NCI-H82 treated with DMSO at 0.1 percent for 48 hours (cell line): ENCODE data around the gene B9D1.

Experiments used
- DNase-seq: peaks from one replicate; lab custom pipeline; 2025; ENCODE audit not compliant: unreplicated experiment; lab: John Stamatoyannopoulos, UW

B9D1 gene

DNA sequence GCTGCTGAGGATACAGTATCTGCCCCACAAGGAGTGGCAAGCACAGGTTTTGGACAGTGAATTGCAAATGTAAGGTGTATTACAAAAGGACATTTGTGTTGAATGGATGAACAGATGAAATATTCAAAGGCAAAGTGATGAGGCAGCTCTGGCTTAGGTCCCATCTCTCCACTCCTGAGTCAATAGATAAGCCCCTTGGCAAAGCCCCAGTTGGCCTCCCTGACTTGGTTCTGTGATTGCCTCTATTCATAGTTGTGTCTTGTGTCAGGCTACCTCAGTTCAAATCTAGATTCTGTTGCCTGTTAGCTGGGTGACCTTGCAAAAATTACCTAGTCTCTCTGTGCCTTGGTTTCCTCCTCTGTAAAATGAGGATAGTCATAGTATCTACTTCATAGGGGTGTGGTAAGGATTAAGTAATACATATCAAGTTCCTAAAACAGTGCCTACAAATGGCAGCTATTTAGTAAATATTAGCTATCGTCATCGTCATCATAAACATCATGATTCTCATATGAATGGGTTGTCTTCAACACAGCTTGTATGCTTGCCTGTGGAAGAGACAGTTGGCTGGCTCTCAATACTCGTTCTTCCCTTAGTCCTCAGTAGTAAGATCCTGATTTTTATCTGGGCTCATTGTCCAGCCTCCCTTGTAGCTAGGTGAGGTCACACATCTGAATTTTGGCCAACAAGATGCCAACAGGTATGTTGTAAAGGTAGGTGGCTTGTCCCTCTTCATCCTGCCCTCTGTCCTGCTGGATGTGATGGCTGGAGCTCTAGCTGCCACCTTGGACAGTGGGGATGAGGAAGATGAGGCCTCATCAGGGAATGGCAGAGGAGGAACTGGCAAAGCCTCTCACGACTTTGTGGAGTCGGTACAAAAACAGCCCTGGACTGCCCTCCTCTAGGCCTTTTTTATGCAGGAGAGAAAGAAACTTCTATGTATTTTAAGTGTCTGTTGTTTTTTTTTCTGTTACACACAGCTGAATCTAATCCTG lies 26.6 kb upstream of the B9D1 start:
- no peak for DNase-seq

- DNase-seq, result peak; percentile 36
Observed at GRCh38 chr17:19387921-19388521, 25.5 kb upstream of the B9D1 start.

DNA sequence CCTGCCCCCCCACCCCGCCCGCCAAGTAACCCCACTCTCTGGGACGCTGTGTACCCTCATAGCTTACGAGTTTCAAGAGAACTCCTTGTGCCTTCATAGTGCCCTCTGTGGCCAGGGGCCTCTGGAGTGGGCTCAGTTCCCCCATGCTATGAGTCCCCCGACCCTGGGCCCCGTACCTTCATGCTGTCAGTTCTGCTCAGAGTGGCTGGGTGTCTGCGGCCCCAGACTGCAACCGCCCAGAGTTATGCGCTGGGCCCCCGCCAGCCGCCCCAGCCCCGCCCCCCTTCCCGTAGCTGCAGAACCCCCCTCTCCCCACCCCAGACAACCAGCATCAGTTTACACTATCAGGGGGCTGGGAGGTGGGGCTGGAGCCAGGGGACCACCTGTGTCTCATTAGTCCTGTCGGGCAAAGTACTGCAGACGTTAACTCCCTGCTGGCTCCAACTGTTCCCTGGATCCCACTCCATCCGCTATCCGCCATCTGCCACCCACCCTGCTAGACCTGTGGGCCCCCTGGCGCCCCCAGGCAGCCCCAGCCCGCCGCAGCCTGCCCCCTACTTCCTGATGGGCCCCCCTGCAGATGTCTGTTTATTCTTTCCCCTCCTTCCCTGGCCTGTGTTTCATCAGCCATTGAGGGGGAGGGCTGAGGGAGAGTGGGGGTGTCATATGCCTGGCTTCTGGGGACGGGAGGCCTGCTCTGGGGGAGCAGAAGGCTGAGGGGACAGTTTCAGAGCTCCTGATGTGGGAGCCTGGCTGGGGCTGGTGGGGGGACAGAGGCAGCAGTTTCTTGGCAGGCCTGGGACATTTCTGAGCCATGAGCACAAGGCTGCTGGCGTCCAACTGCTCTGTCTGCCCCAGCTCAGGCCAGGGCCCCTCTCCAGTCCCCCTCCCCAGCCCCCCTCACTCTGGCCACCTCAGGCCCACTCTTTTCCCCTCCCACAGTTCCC lies 24.7 kb upstream of the B9D1 start, which contains the start of gene MFAP4:
Gene MFAP4 (minus strand): TSS at position 217 of the 947 bp plus-strand sequence. CDS start 35 bp downstream, at position 182.
- peak; percentile 97 for DNase-seq

GRCh38 chr17:19386051-19386929 lies 23.8 kb upstream of the B9D1 start:
- no peak for DNase-seq

DNA sequence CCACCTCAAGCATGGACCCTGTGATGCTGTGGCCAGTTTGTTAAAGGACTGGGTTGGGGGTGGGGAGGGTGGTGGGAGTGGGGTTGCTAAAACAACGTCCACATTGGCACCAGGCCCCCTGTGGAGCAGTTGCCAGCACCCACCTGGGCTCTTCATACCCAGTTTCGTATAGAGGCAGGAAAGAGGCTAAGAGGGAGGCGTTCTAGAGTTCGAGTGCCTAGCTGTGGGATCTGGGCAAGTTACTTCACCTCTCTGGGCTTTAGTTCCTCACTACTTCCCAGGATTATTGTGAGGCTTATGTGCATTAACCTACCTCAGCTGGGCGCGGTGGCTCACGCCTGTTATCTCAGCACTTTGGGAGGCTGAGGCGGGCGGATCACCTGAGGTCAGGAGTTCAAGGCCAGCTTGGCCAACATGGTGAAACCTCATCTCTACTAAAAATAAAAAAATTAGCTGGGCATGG lies 23.0 kb upstream of the B9D1 start:
- DNase-seq, result no peak

GRCh38 chr17:19384723-19385391 lies 22.3 kb upstream of the B9D1 start:
- DNase-seq, result peak; percentile 49

DNA sequence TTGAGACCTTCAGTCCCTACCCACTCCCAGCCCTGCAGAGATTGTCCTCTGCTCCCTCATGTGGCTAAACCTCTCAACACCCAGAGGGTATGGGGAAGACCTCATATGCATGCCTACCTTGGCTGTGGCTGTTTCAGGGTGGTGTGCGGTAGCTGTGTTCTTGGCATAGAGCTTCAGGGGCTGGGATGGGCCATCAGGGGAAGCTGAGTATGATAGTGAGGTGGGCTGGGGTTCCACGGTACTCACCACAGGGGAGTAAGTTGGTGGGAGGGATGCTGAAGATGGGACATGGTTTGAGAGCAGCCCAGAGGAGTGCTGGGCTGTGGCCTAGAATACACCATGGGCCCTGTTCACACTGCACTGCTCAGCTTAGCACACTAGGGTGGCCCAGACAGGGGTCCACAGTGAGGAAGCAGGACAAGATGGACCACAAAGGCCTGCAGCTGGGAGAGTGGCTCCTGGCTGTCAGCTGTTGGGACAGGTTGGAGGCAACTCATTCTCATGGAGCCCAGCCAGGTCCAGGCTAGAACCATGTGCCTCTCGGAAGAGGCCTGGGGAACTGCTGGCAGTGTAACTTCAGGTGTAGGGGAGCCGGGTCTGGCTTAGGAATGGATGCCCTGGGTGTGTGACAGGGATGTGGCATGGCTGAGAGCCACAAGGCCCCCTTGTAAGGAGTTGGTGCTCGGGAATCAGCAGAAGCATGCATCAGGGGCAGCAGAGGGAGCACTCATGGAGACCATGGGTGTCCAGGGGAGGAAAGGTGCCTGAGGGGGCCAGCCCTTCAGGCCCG lies 21.4 kb upstream of the B9D1 start:
- no peak for DNase-seq

DNA sequence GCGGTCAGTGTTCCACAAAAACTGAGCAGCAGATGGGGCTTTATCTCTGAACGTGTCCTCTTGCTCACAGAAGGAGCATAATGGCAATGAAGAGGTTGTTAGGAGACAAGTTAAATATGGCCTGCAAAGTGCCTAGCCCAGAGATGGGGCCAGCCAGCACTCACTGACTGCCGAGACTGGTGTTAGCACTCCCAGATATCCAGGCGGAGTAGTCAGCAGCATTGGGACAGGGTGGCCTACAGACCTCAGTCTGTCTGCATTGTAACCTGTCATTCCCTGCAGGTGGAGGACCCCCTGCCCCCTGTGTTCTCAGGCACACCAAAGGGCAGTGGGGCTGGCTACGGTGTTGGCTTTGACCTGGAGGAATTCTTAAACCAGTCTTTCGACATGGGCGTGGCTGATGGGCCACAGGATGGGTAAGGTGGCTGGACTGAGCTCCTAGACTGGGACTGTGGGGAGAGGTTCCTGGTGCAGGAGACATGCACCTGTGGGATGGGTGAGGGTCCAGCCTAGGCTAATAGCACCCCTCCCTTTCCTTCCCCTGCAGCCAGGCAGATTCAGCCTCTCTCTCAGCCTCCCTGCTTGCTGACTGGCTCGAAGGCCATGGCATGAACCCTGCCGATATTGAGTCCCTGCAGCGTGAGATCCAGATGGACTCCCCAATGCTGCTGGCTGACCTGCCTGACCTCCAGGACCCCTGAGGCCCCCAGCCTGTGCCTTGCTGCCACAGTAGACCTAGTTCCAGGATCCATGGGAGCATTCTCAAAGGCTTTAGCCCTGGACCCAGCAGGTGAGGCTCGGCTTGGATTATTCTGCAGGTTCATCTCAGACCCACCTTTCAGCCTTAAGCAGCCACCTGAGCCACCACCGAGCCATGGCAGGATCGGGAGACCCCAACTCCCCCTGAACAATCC lies 20.3 kb upstream of the B9D1 start:
- DNase-seq, result no peak

DNA sequence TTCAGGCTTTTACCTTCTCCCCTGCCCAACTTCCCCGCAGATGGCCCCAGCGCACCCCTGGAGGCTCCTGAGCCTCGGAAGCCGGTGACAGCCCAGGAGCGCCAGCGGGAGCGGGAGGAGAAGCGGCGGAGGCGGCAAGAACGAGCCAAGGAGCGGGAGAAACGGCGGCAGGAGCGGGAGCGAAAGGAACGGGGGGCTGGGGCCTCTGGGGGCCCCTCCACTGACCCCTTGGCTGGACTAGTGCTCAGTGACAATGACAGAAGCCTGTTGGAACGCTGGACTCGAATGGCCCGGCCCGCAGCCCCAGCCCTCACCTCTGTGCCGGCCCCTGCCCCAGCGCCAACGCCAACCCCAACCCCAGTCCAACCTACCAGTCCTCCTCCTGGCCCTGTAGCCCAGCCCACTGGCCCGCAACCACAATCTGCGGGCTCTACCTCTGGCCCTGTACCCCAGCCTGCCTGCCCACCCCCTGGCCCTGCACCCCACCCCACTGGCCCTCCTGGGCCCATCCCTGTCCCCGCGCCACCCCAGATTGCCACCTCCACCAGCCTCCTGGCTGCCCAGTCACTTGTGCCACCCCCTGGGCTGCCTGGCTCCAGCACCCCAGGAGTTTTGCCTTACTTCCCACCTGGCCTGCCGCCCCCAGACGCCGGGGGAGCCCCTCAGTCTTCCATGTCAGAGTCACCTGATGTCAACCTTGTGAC lies 19.4 kb upstream of the B9D1 start:
- no peak for DNase-seq

DNA sequence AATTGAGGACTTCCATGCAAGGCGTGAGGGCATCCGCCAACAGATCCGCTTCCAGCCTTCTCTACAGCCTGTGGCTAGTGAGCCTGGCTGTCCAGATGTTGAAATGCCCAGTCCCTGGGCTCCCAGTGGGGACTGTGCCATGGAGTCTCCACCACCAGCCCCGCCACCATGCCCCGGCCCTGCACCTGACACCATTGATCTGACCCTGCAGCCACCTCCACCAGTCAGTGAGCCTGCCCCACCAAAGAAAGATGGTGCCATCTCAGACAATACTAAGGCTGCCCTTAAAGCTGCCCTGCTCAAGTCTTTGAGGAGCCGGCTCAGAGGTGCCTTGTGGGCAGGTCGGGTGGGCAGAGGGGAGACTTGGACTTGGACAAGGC lies 18.8 kb upstream of the B9D1 start:
- no peak for DNase-seq

- no peak for DNase-seq
Observed at GRCh38 chr17:19380481-19381301, 18.2 kb upstream of the B9D1 start.

- DNase-seq, result no peak
Observed at GRCh38 chr17:19379361-19380065, 17.0 kb upstream of the B9D1 start.

DNA sequence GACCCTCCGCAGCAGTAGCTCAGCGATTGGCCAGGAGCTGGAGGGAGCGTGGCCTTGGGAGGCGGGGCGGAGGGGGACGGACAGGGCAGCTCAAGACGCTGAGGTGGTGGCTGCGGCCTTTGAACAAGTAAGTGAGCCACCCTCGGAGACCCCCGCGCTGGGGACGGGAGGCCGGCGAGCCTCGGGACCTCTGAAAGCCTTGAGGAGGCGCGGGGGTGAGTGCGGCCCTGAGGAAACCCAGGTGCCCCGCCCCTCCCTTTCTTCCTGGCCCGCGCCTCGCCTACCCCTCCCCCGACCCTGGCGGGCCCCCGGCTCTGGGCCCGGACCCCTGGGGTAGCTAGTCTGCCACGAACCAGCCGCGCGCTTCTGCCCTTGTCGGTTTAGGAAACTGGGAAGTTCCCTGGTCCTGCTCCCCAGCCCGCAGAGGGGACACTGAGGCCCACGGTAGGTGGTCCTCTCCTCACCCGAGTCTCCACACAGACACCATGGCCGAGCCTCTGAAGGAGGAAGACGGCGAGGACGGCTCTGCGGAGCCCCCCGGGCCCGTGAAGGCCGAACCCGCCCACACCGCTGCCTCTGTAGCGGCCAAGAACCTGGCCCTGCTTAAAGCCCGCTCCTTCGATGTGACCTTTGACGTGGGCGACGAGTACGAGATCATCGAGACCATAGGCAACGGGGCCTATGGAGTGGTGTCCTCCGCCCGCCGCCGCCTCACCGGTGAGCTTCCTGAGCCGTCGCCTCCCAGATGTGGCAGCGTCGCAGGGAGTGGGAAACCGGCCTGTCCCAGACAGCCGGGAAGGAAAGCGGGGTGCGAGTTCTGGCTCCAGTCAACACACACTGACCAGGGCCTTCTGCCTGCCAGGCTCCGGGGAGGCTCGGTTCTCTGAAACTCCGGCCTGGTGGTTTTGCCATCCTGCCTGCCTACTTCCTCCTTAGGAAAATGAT lies 16.2 kb upstream of the B9D1 start, which contains the start of gene MAPK7:
Gene MAPK7 (plus strand): TSS at position 83 of the 945 bp plus-strand sequence. CDS start 403 bp downstream, at position 486.
- no peak for DNase-seq
